GM13977 (cell line): ENCODE results near the gene ASAP3.

Experiments
- DNase-seq: peaks from one replicate; pipeline ENCODE4 v3.0.0; 2012; ENCODE audit warnings: low spot score
- CTCF ChIP-seq: IDR thresholded peaks from 2 replicates; pipeline ENCODE4 v1.5.1; 2012; ENCODE audit warnings: mild to moderate bottlenecking, control low read depth; ENCODE audit not compliant: insufficient read depth; ENCODE audit errors: extremely low read depth, missing control alignments
- in situ Hi-C: fragments of 300-500 bp; cut with MboI; formaldehyde crosslinking; loops from one replicate; pipeline ENCODE4 v1.12.0; 2022; ENCODE audit warnings: low sequenced_read_pairs, low pct_unique_long_range_greater_than_20kb, mixed read lengths, inconsistent platforms; ENCODE audit not compliant: unreplicated experiment

ASAP3 gene

GRCh38 chr1:23421343-23421742 is 62.6 kb downstream of the ASAP3 start:
- no peak for DNase-seq
- in situ Hi-C loops: no loop called here
- TF ChIP-seq CTCF: no peak

GRCh38 chr1:23420778-23421177 is 63.2 kb downstream of the ASAP3 start:
- no peak for DNase-seq
- in situ Hi-C loops: no loop called here
- TF ChIP-seq CTCF: no peak

- no peak for DNase-seq
- in situ Hi-C loops: no loop called here
- TF ChIP-seq CTCF: no peak
These were observed 64.8 kb downstream of the ASAP3 start for GRCh38 chr1:23419180-23419579.

GRCh38 chr1:23417570-23417969 is 66.4 kb downstream of the ASAP3 start:
- no peak for TF ChIP-seq CTCF
- in situ Hi-C loops: no loop called here
- DNase-seq: no peak

GRCh38 chr1:23416964-23417363 is 67.0 kb downstream of the ASAP3 start:
- DNase-seq: no peak
- in situ Hi-C loops: no loop called here
- no peak for TF ChIP-seq CTCF

GRCh38 chr1:23408797-23409290 is 75.1 kb downstream of the ASAP3 start:
- in situ Hi-C loops: no loop called here
- DNase-seq: no peak
- TF ChIP-seq CTCF: no peak
